Endodermal cell (in vitro differentiated cells): ENCODE data around the gene RBM20. TPM values are rescaled to one million over a fixed set of nuclear protein-coding genes. Genes with fewer than 3 reads are reported as not detected.

ENCODE experiments used
- DNase-seq: peaks from one replicate; pipeline ENCODE4 v3.0.0-alpha.2; 2017
- H3K27ac ChIP-seq: 2 replicates; pipeline ENCODE4 v1.5.1; 2013; ENCODE audit warnings: mild to moderate bottlenecking, low read depth, low read length, moderate library complexity
- H3K27me3 ChIP-seq: 2 replicates; pipeline ENCODE4 v1.6.1; 2013; ENCODE audit warnings: mild to moderate bottlenecking, low read length, moderate library complexity; ENCODE audit not compliant: insufficient read depth, control insufficient read depth, poor library complexity, severe bottlenecking
- H3K36me3 ChIP-seq: 2 replicates; pipeline ENCODE4 v1.7.0; 2013; ENCODE audit warnings: mild to moderate bottlenecking, low read length, moderate library complexity; ENCODE audit not compliant: control insufficient read depth, insufficient read depth
- H3K4me1 ChIP-seq: one replicate; pipeline ENCODE4 v1.7.0; 2013; ENCODE audit warnings: low read length; ENCODE audit not compliant: control insufficient read depth, insufficient read depth
- H3K4me3 ChIP-seq: 2 replicates; pipeline ENCODE4 v1.5.1; 2013; ENCODE audit warnings: mild to moderate bottlenecking, low read length, moderate library complexity
- H3K9ac ChIP-seq: 2 replicates; pipeline ENCODE4 v1.6.1; 2013; ENCODE audit warnings: mild to moderate bottlenecking, low read length, moderate library complexity; ENCODE audit not compliant: poor library complexity, severe bottlenecking; ENCODE audit errors: extremely low read depth
- H3K9me3 ChIP-seq: 2 replicates; pipeline ENCODE4 v1.6.1; 2013; ENCODE audit warnings: mild to moderate bottlenecking, low read length, moderate library complexity; ENCODE audit not compliant: control insufficient read depth
- H3K27ac Mint-ChIP-seq: 2 replicates; pipeline ENCODE4 v1.8.0; 2020; ENCODE audit warnings: mixed read lengths
- H3K27me3 Mint-ChIP-seq: 2 replicates; pipeline ENCODE4 v1.8.0; 2021; ENCODE audit warnings: mild to moderate bottlenecking, mixed read lengths; ENCODE audit not compliant: insufficient read depth
- H3K36me3 Mint-ChIP-seq: 2 replicates; pipeline ENCODE4 v1.8.0; 2020; ENCODE audit warnings: low read depth, mixed read lengths
- H3K4me1 Mint-ChIP-seq: 2 replicates; pipeline ENCODE4 v1.8.0; 2020; ENCODE audit warnings: mixed read lengths
- H3K4me3 Mint-ChIP-seq: 2 replicates; pipeline ENCODE4 v1.8.0; 2020; ENCODE audit warnings: mild to moderate bottlenecking, moderate library complexity, mixed read lengths
- H3K9me3 Mint-ChIP-seq: 2 replicates; pipeline ENCODE4 v1.8.0; 2020; ENCODE audit warnings: mild to moderate bottlenecking, mixed read lengths
- WGBS, 2 experiments: methylation state at CpG; one replicate each; pipeline versions ENCODE4 v1.1.5 to v1.1.7; 2013; ENCODE audit warnings: missing lambda C conversion rate in 2 of 2, mixed read lengths in 1 of 2; ENCODE audit not compliant: insufficient coverage in 1 of 2, insufficient read length in 1 of 2; 5-methylcytosine and 5-hydroxymethylcytosine counted together
- total RNA-seq, 2 donors: library from RNA; stranded (reverse); fragmentation: NEBNext Ultra II Directional in 1 of 2; extraction: Animal tissue kit (Norgen Biotek cat#: 25700) in 1 of 2; gene quantifications; 2 replicates in 1 of 2; 3 replicates in 1 of 2; pipeline ENCODE4 v1.2.1, GENCODE V29; 2021
- TF ChIP-seq, protein P1 (sequence below): fragments of 200-600 bp; sonication (generic); conservative IDR thresholded peaks from 2 replicates; pipeline ENCODE4 v1.5.0; 2021; ENCODE audit warnings: antibody characterized with exemption, mild to moderate bottlenecking

RBM20 gene
- total RNA-seq, 2 donors from 2014 or later = 6.2 to 7.0 TPM

DNA sequence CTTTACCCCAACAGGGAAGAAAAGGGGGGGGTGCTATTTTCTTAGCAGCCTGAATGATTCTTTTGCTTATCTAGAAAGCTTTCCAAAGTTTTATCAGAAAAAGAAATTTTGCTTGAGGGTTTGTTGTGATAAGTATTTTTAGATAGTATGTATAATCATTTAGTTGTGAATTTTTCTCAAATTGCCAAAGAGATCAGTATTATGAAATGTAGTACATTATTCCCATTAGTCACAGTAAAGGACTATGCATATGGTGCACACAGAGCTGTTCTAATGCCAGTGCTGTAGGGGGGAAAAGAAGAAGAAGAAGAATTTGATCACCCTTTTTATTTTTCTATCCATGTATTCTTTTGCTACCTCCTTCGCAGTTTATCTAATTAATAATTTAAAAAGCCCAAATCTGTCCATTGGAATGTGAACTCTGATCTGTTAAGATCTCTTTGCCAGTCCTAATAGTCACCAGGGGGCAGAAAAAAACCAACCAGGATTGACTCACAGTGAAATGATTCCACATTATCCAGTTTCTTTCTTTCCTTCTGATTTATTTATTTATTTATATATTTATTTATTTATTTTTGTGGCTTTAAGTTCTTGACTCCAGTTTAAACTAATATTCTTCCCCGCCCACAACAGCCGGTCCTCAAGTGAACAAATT, 4.7 kb downstream of the RBM20 start:
- H3K27me3 ChIP-seq = peaks cover 14% of the 10 kb centered on the region
- peaks cover 16% of the 10 kb centered on the region for H3K4me1 ChIP-seq
- Mint-ChIP-seq H3K27ac (no peak overlapping the region), H3K9me3 (no peaks in the 10 kb centered on the region), H3K4me3 (no peak overlapping the region), H3K27me3 (peaks cover 17% of the 10 kb centered on the region), H3K4me1 (peaks cover 31% of the 10 kb centered on the region), H3K36me3 (no peaks in the 10 kb centered on the region)
- no peaks in the 10 kb centered on the region for H3K9me3 ChIP-seq
- no peak overlapping the region for H3K4me3 ChIP-seq
- 83 to 93% methylated on average over 1 to 3 of the region's 3 CpGs for WGBS, 2 experiments
- no peak overlapping the region for H3K27ac ChIP-seq
- H3K36me3 ChIP-seq = no peaks in the 10 kb centered on the region
- TF ChIP-seq, protein P1, sequence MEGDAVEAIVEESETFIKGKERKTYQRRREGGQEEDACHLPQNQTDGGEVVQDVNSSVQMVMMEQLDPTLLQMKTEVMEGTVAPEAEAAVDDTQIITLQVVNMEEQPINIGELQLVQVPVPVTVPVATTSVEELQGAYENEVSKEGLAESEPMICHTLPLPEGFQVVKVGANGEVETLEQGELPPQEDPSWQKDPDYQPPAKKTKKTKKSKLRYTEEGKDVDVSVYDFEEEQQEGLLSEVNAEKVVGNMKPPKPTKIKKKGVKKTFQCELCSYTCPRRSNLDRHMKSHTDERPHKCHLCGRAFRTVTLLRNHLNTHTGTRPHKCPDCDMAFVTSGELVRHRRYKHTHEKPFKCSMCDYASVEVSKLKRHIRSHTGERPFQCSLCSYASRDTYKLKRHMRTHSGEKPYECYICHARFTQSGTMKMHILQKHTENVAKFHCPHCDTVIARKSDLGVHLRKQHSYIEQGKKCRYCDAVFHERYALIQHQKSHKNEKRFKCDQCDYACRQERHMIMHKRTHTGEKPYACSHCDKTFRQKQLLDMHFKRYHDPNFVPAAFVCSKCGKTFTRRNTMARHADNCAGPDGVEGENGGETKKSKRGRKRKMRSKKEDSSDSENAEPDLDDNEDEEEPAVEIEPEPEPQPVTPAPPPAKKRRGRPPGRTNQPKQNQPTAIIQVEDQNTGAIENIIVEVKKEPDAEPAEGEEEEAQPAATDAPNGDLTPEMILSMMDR = peak; percentile 30
- no peak overlapping the region for H3K9ac ChIP-seq
- DNase-seq = no peak

DNA sequence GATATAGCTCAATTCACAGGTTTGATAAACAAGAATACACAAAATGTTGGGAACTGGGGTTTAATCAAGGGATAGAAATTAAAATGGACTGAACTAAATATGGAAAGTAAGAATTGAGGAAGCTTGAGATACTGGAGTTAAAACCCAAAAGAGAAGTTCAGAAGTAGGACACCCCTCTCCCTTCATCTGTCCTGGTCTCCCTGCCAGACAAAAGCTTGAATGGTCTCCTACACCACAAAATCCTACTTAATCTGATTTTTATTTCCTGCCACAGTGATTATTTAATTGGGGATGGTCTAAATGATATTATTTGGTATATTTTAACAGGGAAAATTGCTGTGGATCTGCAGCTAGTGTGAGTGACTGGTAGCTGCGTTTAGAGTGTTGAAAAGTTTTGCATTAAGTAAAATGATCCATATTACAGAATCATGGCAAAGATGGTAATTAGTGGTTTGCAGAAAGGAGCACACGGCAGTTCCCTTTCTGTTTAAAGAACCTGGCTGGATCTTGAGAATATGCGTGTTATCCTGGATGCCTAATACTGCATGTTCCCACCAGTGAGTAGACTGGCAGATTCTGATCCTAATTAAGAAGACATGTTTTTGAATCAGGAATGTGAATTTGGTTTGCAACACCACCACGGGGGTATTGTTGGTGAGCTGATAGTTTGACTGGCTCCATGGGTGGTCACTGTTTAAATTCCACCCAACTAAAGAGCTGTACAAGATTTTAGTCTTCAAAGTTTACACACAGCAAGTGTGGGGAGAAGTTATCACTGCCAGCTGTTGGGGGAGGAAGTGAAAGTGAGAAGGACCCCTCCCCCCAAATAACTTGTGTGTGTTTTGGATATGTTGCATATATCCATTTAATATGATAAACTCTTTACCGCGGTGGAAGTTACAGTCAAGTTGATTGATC, 5.5 kb downstream of the RBM20 start:
- H3K9ac ChIP-seq = no peak overlapping the region
- peaks cover 31% of the 10 kb centered on the region for H3K4me1 Mint-ChIP-seq
- H3K9me3 ChIP-seq = no peaks in the 10 kb centered on the region
- no peak overlapping the region for H3K27ac Mint-ChIP-seq
- H3K9me3 Mint-ChIP-seq = no peaks in the 10 kb centered on the region
- no peak for DNase-seq
- H3K27ac ChIP-seq = no peak overlapping the region
- no peak overlapping the region for H3K4me3 Mint-ChIP-seq
- peaks cover 16% of the 10 kb centered on the region for H3K27me3 Mint-ChIP-seq
- H3K36me3 ChIP-seq = no peaks in the 10 kb centered on the region
- peaks cover 16% of the 10 kb centered on the region for H3K4me1 ChIP-seq
- H3K4me3 ChIP-seq = peak overlapping the region; percentile 15
- peaks cover 14% of the 10 kb centered on the region for H3K27me3 ChIP-seq
- WGBS, 2 experiments = 70 to 72% methylated on average over 3 to 5 of the region's 6 CpGs
- H3K36me3 Mint-ChIP-seq = no peaks in the 10 kb centered on the region
- TF ChIP-seq, protein P1 = no peak

DNA sequence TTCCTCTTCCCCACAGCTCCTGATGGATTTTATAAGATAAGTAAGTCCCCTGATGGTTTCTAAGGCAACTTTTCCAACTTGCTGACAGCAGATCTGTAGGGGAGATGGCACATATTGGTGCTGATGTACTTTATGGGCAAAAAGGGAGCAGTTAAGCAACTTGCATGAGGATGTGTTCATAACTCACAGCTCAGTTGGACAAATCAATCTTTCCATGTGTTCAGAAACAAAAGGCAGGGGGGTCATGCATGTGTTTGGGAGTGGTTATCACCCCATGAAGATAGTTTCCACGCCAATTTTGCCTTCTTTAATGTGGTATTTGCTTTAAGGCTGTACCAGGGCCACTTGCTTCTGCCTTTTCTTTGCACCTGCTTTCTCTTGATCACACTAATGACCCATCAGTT, 6.1 kb downstream of the RBM20 start:
- WGBS, 2 experiments = 83% methylated on average over 1 of the region's 1 CpG; no CpG with 5 or more reads in 1 of the 2 experiments
- Mint-ChIP-seq H3K4me1 (peaks cover 25% of the 10 kb centered on the region), H3K27me3 (peaks cover 9% of the 10 kb centered on the region), H3K4me3 (no peak overlapping the region), H3K9me3 (no peaks in the 10 kb centered on the region), H3K27ac (no peak overlapping the region), H3K36me3 (no peaks in the 10 kb centered on the region)
- H3K4me1 ChIP-seq = peaks cover 16% of the 10 kb centered on the region
- no peaks in the 10 kb centered on the region for H3K9me3 ChIP-seq
- TF ChIP-seq, protein P1 = no peak
- no peaks in the 10 kb centered on the region for H3K36me3 ChIP-seq
- no peak overlapping the region for H3K9ac ChIP-seq
- H3K27ac ChIP-seq = no peak overlapping the region
- H3K27me3 ChIP-seq = peaks cover 7% of the 10 kb centered on the region
- no peak overlapping the region for H3K4me3 ChIP-seq
- DNase-seq = no peak
